ENCODE results near the gene PECR. TPM values are rescaled to one million over a fixed set of nuclear protein-coding genes. Genes with fewer than 3 reads are reported as not detected.
A peak's percentile ranks its signal among the peaks of the same experiment; 100 is the strongest.

PECR gene
- total and polyA plus RNA-seq, 10 of the 15 experiments (the other 5 are each of a cell fraction or from before 2014, with no cell fraction given) = 7.6 to 37.4 (median 25.7) TPM

DNA sequence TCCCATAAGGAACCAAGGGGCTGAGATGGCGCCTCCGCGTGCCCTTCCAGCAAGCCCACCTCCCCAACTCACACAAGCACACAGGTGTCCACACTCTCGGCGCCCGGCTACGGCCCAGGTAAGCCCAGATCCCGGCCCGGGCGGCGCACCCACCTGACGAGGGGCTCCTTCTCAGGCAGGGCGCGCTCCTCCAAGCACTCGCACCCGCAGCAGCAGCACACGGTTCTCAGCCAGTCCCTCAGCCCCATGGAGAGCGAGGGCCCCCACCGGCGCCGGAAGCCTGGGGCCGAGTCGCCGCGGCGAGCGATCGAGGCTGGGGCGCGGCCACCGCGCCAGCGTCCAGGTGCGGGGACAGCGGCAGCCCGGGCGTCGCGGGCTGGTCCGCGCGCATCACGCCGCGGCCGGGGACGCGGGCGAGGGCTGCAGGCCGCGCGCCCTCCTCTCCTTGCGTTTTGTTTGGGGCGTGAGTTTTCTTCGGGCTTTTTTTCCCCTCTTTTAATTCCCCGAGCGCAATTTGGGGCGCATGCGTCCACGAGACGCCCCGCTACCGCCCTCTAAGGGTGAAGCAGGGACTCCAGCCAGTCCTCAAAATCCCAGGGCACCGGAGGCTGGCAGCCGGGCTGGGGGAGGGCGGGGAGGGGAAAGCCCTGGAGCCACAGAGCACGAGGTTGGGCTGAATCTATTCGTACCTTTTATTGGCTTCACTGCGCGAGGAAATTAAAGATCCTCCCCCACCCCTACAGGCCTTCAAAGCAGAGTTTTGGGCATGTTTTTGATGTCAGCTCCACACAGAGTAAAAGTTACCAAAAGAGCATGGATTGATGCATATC is 68.3 kb downstream of the PECR start, which contains the start of gene MREG (continued):
- TF ChIP-seq, protein P1, sequence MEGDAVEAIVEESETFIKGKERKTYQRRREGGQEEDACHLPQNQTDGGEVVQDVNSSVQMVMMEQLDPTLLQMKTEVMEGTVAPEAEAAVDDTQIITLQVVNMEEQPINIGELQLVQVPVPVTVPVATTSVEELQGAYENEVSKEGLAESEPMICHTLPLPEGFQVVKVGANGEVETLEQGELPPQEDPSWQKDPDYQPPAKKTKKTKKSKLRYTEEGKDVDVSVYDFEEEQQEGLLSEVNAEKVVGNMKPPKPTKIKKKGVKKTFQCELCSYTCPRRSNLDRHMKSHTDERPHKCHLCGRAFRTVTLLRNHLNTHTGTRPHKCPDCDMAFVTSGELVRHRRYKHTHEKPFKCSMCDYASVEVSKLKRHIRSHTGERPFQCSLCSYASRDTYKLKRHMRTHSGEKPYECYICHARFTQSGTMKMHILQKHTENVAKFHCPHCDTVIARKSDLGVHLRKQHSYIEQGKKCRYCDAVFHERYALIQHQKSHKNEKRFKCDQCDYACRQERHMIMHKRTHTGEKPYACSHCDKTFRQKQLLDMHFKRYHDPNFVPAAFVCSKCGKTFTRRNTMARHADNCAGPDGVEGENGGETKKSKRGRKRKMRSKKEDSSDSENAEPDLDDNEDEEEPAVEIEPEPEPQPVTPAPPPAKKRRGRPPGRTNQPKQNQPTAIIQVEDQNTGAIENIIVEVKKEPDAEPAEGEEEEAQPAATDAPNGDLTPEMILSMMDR (IDR thresholded peaks at IDR 0.05 in 2 of 3, conservative IDR thresholded peaks at IDR 0.05 in 1 of 3; ENCODE audit: control insufficient read depth in 2 of 3, extremely low read depth in 1 of 3, insufficient read depth in 1 of 3, low read depth in 3 of 3, low read length in 3 of 3) = peak; percentile 74 to 88 (median 78)
- TF ChIP-seq SMARCA5 (IDR thresholded peaks at IDR 0.05) (peak; percentile 93), IKZF2 (IDR thresholded peaks at IDR 0.05) (peak; percentile 28 to 44; a peak in 1 of 4 replicates), ASH2L (IDR thresholded peaks at IDR 0.05; ENCODE audit: borderline replicate concordance, low read depth) (peak; percentile 94; the same call in 1 of the 2 replicates), SIX5 (IDR thresholded peaks at IDR 0.05; ENCODE audit: low read depth, low read length, severe bottlenecking) (no peak), BMI1 (IDR thresholded peaks at IDR 0.05; ENCODE audit: borderline replicate concordance) (no peak), POLR2A (IDR thresholded peaks at IDR 0.05; ENCODE audit: low read depth, low read length) (peak; percentile 86), BCL11A (IDR thresholded peaks at IDR 0.05; ENCODE audit: low read depth, low read length) (no peak), GATAD2B (conservative IDR thresholded peaks at IDR 0.05; ENCODE audit: low read depth) (peak; percentile 88; the same call in 1 of the 2 replicates), ZNF622 (IDR thresholded peaks at IDR 0.05) (no peak), CHD2 (IDR thresholded peaks at IDR 0.05; ENCODE audit: borderline replicate concordance, low read depth, low read length) (no peak), LARP7 (IDR thresholded peaks at IDR 0.05) (peak; percentile 97; the same call in 1 of the 2 replicates), NR2C1 (IDR thresholded peaks at IDR 0.05) (0 out of 2 replicates have a peak, but pooled peaks have one; percentile 10), ZNF217 (IDR thresholded peaks at IDR 0.05) (peak; percentile 89), SMC3 (IDR thresholded peaks at IDR 0.05; ENCODE audit: borderline replicate concordance, low read length) (peak; percentile 27; the same call in 1 of the 2 replicates), ETV6 (conservative IDR thresholded peaks at IDR 0.05 in 1 of 2, IDR thresholded peaks at IDR 0.05 in 1 of 2; ENCODE audit: borderline replicate concordance in 1 of 2, low read depth in 1 of 2) (no peak), IRF4 (IDR thresholded peaks at IDR 0.05; ENCODE audit: low read depth, low read length) (no peak), BACH1 (IDR thresholded peaks at IDR 0.05; ENCODE audit: borderline replicate concordance) (peak; percentile 76; the same call in 1 of the 2 replicates), NFIC (IDR thresholded peaks at IDR 0.05; ENCODE audit: low read depth, low read length) (no peak), MTA3 (IDR thresholded peaks at IDR 0.05; ENCODE audit: borderline replicate concordance, low read length) (no peak), RB1 (IDR thresholded peaks at IDR 0.05; ENCODE audit: borderline replicate concordance) (peak; percentile 71; the same call in 1 of the 2 replicates), RELA (IDR thresholded peaks at IDR 0.05; ENCODE audit: borderline replicate concordance, partially characterized antibody) (peak; percentile 37)
- TF ChIP-seq, protein P2, sequence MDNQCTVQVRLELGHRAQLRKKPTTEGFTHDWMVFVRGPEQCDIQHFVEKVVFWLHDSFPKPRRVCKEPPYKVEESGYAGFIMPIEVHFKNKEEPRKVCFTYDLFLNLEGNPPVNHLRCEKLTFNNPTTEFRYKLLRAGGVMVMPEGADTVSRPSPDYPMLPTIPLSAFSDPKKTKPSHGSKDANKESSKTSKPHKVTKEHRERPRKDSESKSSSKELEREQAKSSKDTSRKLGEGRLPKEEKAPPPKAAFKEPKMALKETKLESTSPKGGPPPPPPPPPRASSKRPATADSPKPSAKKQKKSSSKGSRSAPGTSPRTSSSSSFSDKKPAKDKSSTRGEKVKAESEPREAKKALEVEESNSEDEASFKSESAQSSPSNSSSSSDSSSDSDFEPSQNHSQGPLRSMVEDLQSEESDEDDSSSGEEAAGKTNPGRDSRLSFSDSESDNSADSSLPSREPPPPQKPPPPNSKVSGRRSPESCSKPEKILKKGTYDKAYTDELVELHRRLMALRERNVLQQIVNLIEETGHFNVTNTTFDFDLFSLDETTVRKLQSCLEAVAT (IDR thresholded peaks at IDR 0.05) = peak; percentile 44; the same call in 1 of the 2 replicates
- TF ChIP-seq, protein P3, sequence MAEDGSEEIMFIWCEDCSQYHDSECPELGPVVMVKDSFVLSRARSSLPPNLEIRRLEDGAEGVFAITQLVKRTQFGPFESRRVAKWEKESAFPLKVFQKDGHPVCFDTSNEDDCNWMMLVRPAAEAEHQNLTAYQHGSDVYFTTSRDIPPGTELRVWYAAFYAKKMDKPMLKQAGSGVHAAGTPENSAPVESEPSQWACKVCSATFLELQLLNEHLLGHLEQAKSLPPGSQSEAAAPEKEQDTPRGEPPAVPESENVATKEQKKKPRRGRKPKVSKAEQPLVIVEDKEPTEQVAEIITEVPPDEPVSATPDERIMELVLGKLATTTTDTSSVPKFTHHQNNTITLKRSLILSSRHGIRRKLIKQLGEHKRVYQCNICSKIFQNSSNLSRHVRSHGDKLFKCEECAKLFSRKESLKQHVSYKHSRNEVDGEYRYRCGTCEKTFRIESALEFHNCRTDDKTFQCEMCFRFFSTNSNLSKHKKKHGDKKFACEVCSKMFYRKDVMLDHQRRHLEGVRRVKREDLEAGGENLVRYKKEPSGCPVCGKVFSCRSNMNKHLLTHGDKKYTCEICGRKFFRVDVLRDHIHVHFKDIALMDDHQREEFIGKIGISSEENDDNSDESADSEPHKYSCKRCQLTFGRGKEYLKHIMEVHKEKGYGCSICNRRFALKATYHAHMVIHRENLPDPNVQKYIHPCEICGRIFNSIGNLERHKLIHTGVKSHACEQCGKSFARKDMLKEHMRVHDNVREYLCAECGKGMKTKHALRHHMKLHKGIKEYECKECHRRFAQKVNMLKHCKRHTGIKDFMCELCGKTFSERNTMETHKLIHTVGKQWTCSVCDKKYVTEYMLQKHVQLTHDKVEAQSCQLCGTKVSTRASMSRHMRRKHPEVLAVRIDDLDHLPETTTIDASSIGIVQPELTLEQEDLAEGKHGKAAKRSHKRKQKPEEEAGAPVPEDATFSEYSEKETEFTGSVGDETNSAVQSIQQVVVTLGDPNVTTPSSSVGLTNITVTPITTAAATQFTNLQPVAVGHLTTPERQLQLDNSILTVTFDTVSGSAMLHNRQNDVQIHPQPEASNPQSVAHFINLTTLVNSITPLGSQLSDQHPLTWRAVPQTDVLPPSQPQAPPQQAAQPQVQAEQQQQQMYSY (CRISPR knock-in tag; IDR thresholded peaks at IDR 0.05) = no peak

Data from GM12878 (cell line).